H9 (cell line): ENCODE measurements around the gene TCN2. TPM values are rescaled to one million over a fixed set of nuclear protein-coding genes. Genes with fewer than 3 reads are reported as not detected.

Experiments used
- DNase-seq: peaks from one replicate; pipeline ENCODE4 v3.0.0-alpha.2; 2017
- H2AFZ ChIP-seq: one replicate; pipeline ENCODE4 v1.6.1; 2013; ENCODE audit warnings: mild to moderate bottlenecking, low read length, control low read depth, moderate library complexity
- H2AK5ac ChIP-seq: 2 replicates; pipeline ENCODE4 v1.6.1; 2013; ENCODE audit warnings: low read length, control low read depth, mixed read lengths; ENCODE audit not compliant: insufficient read length
- H2BK120ac ChIP-seq: one replicate; pipeline ENCODE4 v1.6.1; 2013; ENCODE audit warnings: low read depth, mild to moderate bottlenecking, low read length, control low read depth, inconsistent platforms; ENCODE audit not compliant: poor library complexity, severe bottlenecking
- H2BK12ac ChIP-seq: 2 replicates; pipeline ENCODE4 v1.6.1; 2013; ENCODE audit warnings: low read length, control low read depth, mixed read lengths, low read depth; ENCODE audit not compliant: insufficient read length
- H2BK15ac ChIP-seq: 2 replicates; pipeline ENCODE4 v1.6.1; 2013; ENCODE audit warnings: low read depth, low read length, control low read depth
- H2BK20ac ChIP-seq: one replicate; pipeline ENCODE4 v1.6.1; 2013; ENCODE audit warnings: low read depth, mild to moderate bottlenecking, low read length, control low read depth, inconsistent platforms; ENCODE audit not compliant: poor library complexity, severe bottlenecking
- H2BK5ac ChIP-seq: 2 replicates; pipeline ENCODE4 v1.6.1; 2013; ENCODE audit warnings: low read length, control low read depth, mixed read lengths; ENCODE audit not compliant: insufficient read length
- H3K14ac ChIP-seq: 2 replicates; pipeline ENCODE4 v1.6.1; 2013; ENCODE audit warnings: low read length, control low read depth; ENCODE audit not compliant: insufficient read depth
- H3K18ac ChIP-seq: 2 replicates; pipeline ENCODE4 v1.6.1; 2013; ENCODE audit warnings: low read depth, mild to moderate bottlenecking, mixed read lengths, low read length, control low read depth; ENCODE audit not compliant: insufficient read length
- H3K23ac ChIP-seq: 2 replicates; pipeline ENCODE4 v1.6.1; 2013; ENCODE audit warnings: low read length, control low read depth, mixed read lengths, low read depth; ENCODE audit not compliant: insufficient read length
- H3K23me2 ChIP-seq: 2 replicates; pipeline ENCODE4 v1.6.1; 2013; ENCODE audit warnings: low read depth, mild to moderate bottlenecking, mixed read lengths, low read length, control low read depth; ENCODE audit not compliant: insufficient read length, poor library complexity, severe bottlenecking
- H3K27ac ChIP-seq: 2 replicates; pipeline ENCODE4 v1.5.1; 2013; ENCODE audit warnings: low read length, control low read depth, mixed read lengths, low read depth; ENCODE audit not compliant: insufficient read length
- H3K27me3 ChIP-seq: 2 replicates; pipeline ENCODE4 v1.6.1; 2013; ENCODE audit warnings: low read length, control low read depth, inconsistent platforms; ENCODE audit not compliant: insufficient read depth
- H3K4ac ChIP-seq: 2 replicates; pipeline ENCODE4 v1.6.1; 2013; ENCODE audit warnings: low read depth, mild to moderate bottlenecking, control low read depth, inconsistent platforms, low read length, moderate library complexity
- H3K4me1 ChIP-seq: 2 replicates; pipeline ENCODE4 v1.6.1; 2013; ENCODE audit warnings: low read length, control low read depth, inconsistent platforms; ENCODE audit not compliant: insufficient read depth
- H3K4me2 ChIP-seq: 2 replicates; pipeline ENCODE4 v1.6.1; 2013; ENCODE audit warnings: low read length, control low read depth, mixed read lengths; ENCODE audit not compliant: insufficient read length, insufficient read depth
- H3K56ac ChIP-seq: 2 replicates; pipeline ENCODE4 v1.6.1; 2013; ENCODE audit warnings: low read depth, mild to moderate bottlenecking, mixed read lengths, low read length, control low read depth; ENCODE audit not compliant: insufficient read length
- H3K79me1 ChIP-seq: 2 replicates; pipeline ENCODE4 v1.6.1; 2013; ENCODE audit warnings: low read depth, mild to moderate bottlenecking, moderate library complexity, low read length, control low read depth, inconsistent platforms; ENCODE audit not compliant: insufficient read depth, poor library complexity, severe bottlenecking
- H3K79me2 ChIP-seq: 2 replicates; pipeline ENCODE4 v1.6.1; 2013; ENCODE audit warnings: low read length, control low read depth, inconsistent platforms; ENCODE audit not compliant: insufficient read depth
- H3K9ac ChIP-seq: 2 replicates; pipeline ENCODE4 v1.6.1; 2013; ENCODE audit warnings: low read length, control low read depth, mixed read lengths; ENCODE audit not compliant: insufficient read length; ENCODE audit errors: extremely low read depth
- H3K9me3 ChIP-seq: one replicate; pipeline ENCODE4 v1.6.1; 2013; ENCODE audit warnings: low read depth, low read length, inconsistent platforms; ENCODE audit not compliant: control insufficient read depth
- H3T11ph ChIP-seq: one replicate; pipeline ENCODE4 v1.6.1; 2013; ENCODE audit warnings: mild to moderate bottlenecking, low read length, control low read depth, inconsistent platforms
- H4K20me1 ChIP-seq: one replicate; pipeline ENCODE4 v1.6.1; 2013; ENCODE audit not compliant: control insufficient read depth, insufficient read length, insufficient read depth
- H4K5ac ChIP-seq: 2 replicates; pipeline ENCODE4 v1.6.1; 2013; ENCODE audit warnings: low read depth, mild to moderate bottlenecking, mixed read lengths, low read length, control low read depth; ENCODE audit not compliant: insufficient read length
- H4K8ac ChIP-seq: replicated peaks from 2 replicates; pipeline ENCODE4 v1.6.1; 2013; ENCODE audit warnings: low read length, control low read depth, mixed read lengths, low read depth; ENCODE audit not compliant: insufficient read length
- H4K91ac ChIP-seq: 2 replicates; pipeline ENCODE4 v1.6.1; 2013; ENCODE audit warnings: low read depth, mild to moderate bottlenecking, moderate library complexity, mixed read lengths, low read length, control low read depth; ENCODE audit not compliant: insufficient read length
- H3K27ac Mint-ChIP-seq, 3 experiments: 2 replicates in 2 of 3; 3 replicates in 1 of 3; pipeline ENCODE4 v1.8.0; 2020 to 2021; ENCODE audit warnings: mixed read lengths in 3 of 3, mild to moderate bottlenecking in 1 of 3, moderate library complexity in 1 of 3
- H3K27me3 Mint-ChIP-seq: 2 replicates; pipeline ENCODE4 v1.8.0; 2021; ENCODE audit warnings: low read depth, mild to moderate bottlenecking, moderate library complexity, mixed read lengths
- H3K36me3 Mint-ChIP-seq, 3 experiments: 2 replicates in 2 of 3; 3 replicates in 1 of 3; pipeline ENCODE4 v1.8.0; 2020 to 2021; ENCODE audit warnings: low read depth in 3 of 3, mixed read lengths in 3 of 3; ENCODE audit not compliant: insufficient read depth in 1 of 3
- H3K4me1 Mint-ChIP-seq, 2 experiments: 2 replicates each; pipeline ENCODE4 v1.8.0; 2020; ENCODE audit warnings: mixed read lengths in 2 of 2
- H3K4me3 Mint-ChIP-seq, 2 experiments: 2 replicates in 1 of 2; 3 replicates in 1 of 2; pipeline ENCODE4 v1.8.0; 2020 to 2021; ENCODE audit warnings: mild to moderate bottlenecking in 2 of 2, mixed read lengths in 2 of 2, moderate library complexity in 1 of 2
- H3K9me3 Mint-ChIP-seq, 2 experiments: 2 replicates in 1 of 2; 3 replicates in 1 of 2; pipeline ENCODE4 v1.8.0; 2020; ENCODE audit warnings: mild to moderate bottlenecking in 2 of 2, mixed read lengths in 2 of 2, moderate library complexity in 1 of 2
- WGBS: extraction: QIAGEN DNeasy Blood & Tissue Kit; methylation state at CpG from one replicate; pipeline ENCODE4 v1.1.7; 2013; ENCODE audit warnings: missing lambda C conversion rate, low lambda C conversion rate, mixed read lengths; ENCODE audit not compliant: insufficient read length; ENCODE audit errors: extremely low coverage; 5-methylcytosine and 5-hydroxymethylcytosine counted together
- total RNA-seq: library from RNA; stranded (reverse); gene quantifications from 2 replicates; pipeline ENCODE4 v1.2.1, GENCODE V29; 2021
- TF ChIP-seq, protein P1 (sequence below): fragments of 200-600 bp; sonication (generic); conservative IDR thresholded peaks from 3 replicates; pipeline ENCODE4 v1.8.0; 2021; ENCODE audit warnings: antibody characterized with exemption, mild to moderate bottlenecking

The TCN2 gene
- total RNA-seq, 1 experiment from 2014 or later, result 42.2 TPM

DNA sequence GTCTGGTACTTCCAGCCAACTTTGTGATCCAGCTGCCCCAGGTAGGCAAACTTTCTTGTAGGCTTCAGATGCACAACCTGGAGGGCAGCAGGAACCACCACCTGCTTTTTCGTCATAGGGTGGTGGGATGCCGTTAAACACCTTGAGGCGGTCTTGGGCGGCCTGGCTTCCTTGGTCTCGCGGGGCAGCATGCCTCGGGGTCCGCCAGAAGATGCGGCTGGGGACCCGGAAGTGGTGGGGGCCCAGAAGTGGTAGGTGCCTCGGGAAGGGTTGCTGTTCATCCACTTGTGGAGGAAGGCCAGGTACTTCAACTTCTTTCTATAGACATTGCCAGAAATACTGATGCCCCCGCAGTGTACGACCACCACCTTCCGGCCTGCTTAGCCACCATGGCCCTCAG, 47.4 kb downstream of the TCN2 start:
- Mint-ChIP-seq H3K27me3 (no peaks in the 10 kb centered on the region; the same call in 1 of the 2 replicates), H3K36me3 (peaks cover 2 to 22% (median 5%) of the 10 kb centered on the region in 3 experiments; a peak in 6 of 7 replicates), H3K4me3 (no peak overlapping the region), H3K9me3 (peaks cover 0 to 3% of the 10 kb centered on the region in 2 experiments; a peak in 1 of 5 replicates), H3K27ac (peak overlapping the region in 2 of 3 experiments; percentile 66 to 76; a peak in 4 of 7 replicates), H3K4me1 (peaks cover 40 to 41% of the 10 kb centered on the region in 2 experiments)
- Histone ChIP-seq H3K14ac (no peak overlapping the region; the same call in 1 of the 2 replicates), H3K18ac (no peak overlapping the region), H2BK15ac (no peak overlapping the region), H3K27ac (no peak overlapping the region), H3K27me3 (no peaks in the 10 kb centered on the region), H3K9ac (no peak overlapping the region), H3K56ac (no peak overlapping the region), H4K8ac (no peak overlapping the region), H2BK5ac (no peak overlapping the region), H4K20me1 (no peaks in the 10 kb centered on the region), H3K4me2 (no peak overlapping the region), H2BK20ac (no peak overlapping the region), H4K5ac (no peak overlapping the region), H2BK120ac (no peak overlapping the region), H2AK5ac (peak overlapping the region; percentile 54), H3K4me1 (peaks cover 4% of the 10 kb centered on the region; the same call in 1 of the 2 replicates), H4K91ac (peak overlapping the region; percentile 44), H3K23ac (no peak overlapping the region), H3K9me3 (no peaks in the 10 kb centered on the region), H3K79me2 (no peaks in the 10 kb centered on the region), H3T11ph (no peak overlapping the region), H2AFZ (no peak overlapping the region), H3K4ac (no peak overlapping the region; the same call in 1 of the 2 replicates), H2BK12ac (no peak overlapping the region), H3K23me2 (no peaks in the 10 kb centered on the region), H3K79me1 (no peaks in the 10 kb centered on the region)
- no CpG with 5 or more reads among the region's 14 CpGs for whole genome bisulfite sequencing
- no peak for DNase-seq
- TF ChIP-seq, protein P1, sequence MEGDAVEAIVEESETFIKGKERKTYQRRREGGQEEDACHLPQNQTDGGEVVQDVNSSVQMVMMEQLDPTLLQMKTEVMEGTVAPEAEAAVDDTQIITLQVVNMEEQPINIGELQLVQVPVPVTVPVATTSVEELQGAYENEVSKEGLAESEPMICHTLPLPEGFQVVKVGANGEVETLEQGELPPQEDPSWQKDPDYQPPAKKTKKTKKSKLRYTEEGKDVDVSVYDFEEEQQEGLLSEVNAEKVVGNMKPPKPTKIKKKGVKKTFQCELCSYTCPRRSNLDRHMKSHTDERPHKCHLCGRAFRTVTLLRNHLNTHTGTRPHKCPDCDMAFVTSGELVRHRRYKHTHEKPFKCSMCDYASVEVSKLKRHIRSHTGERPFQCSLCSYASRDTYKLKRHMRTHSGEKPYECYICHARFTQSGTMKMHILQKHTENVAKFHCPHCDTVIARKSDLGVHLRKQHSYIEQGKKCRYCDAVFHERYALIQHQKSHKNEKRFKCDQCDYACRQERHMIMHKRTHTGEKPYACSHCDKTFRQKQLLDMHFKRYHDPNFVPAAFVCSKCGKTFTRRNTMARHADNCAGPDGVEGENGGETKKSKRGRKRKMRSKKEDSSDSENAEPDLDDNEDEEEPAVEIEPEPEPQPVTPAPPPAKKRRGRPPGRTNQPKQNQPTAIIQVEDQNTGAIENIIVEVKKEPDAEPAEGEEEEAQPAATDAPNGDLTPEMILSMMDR, result no peak
